Measurements from ENCODE around the gene TRAF7. TPM values are rescaled to one million over a fixed set of nuclear protein-coding genes. Genes with fewer than 3 reads are reported as not detected.

Gene TRAF7
- total RNA-seq, 1 donor from 2014 or later: 190 TPM

DNA sequence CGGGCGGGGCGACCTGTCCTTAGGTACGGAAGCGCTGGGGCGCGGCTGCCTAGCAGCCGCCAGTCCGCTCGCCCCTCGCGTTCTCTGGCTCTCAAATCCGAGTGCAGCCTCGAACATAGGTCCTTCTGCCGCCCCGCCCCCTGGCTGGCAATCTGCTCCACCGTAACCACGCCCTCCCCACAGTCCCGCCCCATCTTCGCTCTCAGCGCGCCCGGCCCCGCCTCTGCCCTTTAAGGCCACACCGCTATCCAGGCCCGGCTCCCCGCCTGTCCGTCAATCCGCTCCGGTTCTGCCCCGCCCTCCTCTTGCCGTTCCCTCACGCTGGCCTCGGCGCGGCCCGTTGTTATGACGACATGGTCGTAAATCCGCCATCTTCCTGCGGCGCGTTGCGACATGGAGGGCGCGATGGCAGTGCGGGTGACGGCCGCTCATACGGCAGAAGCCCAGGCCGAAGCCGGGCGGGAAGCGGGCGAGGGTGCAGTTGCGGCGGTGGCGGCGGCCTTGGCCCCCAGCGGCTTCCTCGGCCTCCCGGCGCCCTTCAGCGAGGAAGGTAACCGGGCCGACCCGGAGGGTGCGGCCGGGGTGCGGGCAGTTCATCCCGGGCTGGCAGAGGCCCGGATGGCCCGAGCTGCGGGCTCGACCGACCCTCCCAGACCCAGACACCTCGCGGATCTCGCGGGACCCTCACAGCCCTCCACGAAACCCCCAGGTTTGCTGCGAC, 67.8 kb downstream of the TRAF7 start, which contains the start of gene E4F1:
Gene E4F1 (plus strand): TSS at position 371 of the 721 bp plus-strand sequence. CDS start 23 bp downstream, at position 394.
- H3K9me3 Mint-ChIP-seq (ENCODE audit: unreplicated experiment): no peaks in the 10 kb centered on the region
- TF ChIP-seq, protein P1, sequence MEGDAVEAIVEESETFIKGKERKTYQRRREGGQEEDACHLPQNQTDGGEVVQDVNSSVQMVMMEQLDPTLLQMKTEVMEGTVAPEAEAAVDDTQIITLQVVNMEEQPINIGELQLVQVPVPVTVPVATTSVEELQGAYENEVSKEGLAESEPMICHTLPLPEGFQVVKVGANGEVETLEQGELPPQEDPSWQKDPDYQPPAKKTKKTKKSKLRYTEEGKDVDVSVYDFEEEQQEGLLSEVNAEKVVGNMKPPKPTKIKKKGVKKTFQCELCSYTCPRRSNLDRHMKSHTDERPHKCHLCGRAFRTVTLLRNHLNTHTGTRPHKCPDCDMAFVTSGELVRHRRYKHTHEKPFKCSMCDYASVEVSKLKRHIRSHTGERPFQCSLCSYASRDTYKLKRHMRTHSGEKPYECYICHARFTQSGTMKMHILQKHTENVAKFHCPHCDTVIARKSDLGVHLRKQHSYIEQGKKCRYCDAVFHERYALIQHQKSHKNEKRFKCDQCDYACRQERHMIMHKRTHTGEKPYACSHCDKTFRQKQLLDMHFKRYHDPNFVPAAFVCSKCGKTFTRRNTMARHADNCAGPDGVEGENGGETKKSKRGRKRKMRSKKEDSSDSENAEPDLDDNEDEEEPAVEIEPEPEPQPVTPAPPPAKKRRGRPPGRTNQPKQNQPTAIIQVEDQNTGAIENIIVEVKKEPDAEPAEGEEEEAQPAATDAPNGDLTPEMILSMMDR (IDR thresholded peaks at IDR 0.05; ENCODE audit: unreplicated experiment): no peak
- peaks cover 6% of the 10 kb centered on the region for H3K27me3 Mint-ChIP-seq (ENCODE audit: unreplicated experiment)
- peak within 1 kb of the TSS; percentile 88 for H3K4me3 Mint-ChIP-seq (ENCODE audit: unreplicated experiment)
- H3K27ac Mint-ChIP-seq (ENCODE audit: unreplicated experiment): no peak within 1 kb of the TSS
- peak; percentile 99 for DNase-seq (ENCODE audit: low spot score)
- H3K4me1 Mint-ChIP-seq (ENCODE audit: unreplicated experiment): no peaks in the 10 kb centered on the region
- H3K36me3 Mint-ChIP-seq (ENCODE audit: low read depth, unreplicated experiment): no peaks in the 10 kb centered on the region

DNA sequence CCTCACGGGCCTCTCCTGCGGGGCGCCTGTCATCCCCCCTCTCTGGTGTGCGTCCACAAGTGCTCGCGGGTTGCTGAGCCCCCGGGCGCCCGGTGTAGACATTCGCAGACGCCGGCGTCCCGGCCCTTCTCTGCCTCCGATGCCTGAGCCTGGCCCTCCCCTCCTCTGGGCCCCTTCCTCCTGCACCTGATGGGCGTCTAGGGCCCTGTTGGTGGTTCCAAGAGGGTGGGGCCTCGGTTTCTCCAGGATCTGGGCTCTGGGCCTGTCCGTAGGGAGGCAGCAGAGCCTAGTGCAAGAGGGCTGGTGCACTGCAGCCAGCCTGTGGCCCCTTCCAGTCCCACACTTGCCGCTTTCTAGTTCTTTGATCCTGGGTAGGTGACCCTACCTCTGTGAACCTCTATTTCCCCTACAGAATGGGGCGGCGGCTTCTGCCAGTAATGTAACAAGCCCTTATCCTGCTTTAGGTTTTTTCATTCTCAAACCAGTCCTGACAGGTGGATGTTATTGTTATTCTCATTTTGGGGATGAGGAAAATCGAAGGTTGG, 68.4 kb downstream of the TRAF7 start:
- no peaks in the 10 kb centered on the region for H3K4me1 Mint-ChIP-seq (ENCODE audit: unreplicated experiment)
- H3K36me3 Mint-ChIP-seq (ENCODE audit: low read depth, unreplicated experiment): no peaks in the 10 kb centered on the region
- H3K27ac Mint-ChIP-seq (ENCODE audit: unreplicated experiment): no peak overlapping the region
- DNase-seq (ENCODE audit: low spot score): peak; percentile 35
- peaks cover 6% of the 10 kb centered on the region for H3K27me3 Mint-ChIP-seq (ENCODE audit: unreplicated experiment)
- no peaks in the 10 kb centered on the region for H3K9me3 Mint-ChIP-seq (ENCODE audit: unreplicated experiment)
- TF ChIP-seq, protein P1 (IDR thresholded peaks at IDR 0.05; ENCODE audit: unreplicated experiment): no peak
- H3K4me3 Mint-ChIP-seq (ENCODE audit: unreplicated experiment): peak overlapping the region; percentile 88

DNA sequence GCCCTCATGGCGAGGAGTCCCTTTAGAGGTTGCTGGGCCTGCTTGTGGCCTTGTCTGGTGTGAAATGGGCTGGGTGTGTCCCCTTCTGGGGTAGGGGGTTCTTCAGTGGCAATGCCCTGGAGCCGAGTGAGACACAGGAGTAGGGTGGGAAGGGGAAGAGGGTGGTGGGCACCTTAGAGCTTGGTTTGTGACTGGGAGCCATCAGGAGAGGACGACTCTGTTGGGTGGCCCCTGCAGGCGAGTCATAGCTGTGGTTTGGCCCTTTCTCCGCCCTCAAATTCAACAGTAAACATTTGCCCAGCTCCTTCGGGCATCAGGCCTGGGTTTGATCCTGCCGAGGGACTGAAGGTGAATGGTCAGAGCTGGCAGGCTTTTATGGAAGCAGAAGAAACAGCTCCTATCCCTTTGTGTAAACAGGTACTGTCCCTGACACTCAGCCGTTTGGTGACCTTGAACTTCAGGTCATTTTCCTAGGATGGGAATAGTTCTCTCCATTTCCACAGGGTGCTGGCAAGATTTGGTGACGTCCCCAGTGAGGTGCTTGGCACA, 70.7 kb downstream of the TRAF7 start:
- Mint-ChIP-seq H3K4me3 (ENCODE audit: unreplicated experiment) (peak overlapping the region; percentile 25), H3K4me1 (ENCODE audit: unreplicated experiment) (no peaks in the 10 kb centered on the region), H3K27ac (ENCODE audit: unreplicated experiment) (no peak overlapping the region), H3K27me3 (ENCODE audit: unreplicated experiment) (peaks cover 6% of the 10 kb centered on the region), H3K36me3 (ENCODE audit: low read depth, unreplicated experiment) (no peaks in the 10 kb centered on the region), H3K9me3 (ENCODE audit: unreplicated experiment) (no peaks in the 10 kb centered on the region)
- DNase-seq (ENCODE audit: low spot score): no peak
- TF ChIP-seq, protein P1 (IDR thresholded peaks at IDR 0.05; ENCODE audit: unreplicated experiment): no peak

DNA sequence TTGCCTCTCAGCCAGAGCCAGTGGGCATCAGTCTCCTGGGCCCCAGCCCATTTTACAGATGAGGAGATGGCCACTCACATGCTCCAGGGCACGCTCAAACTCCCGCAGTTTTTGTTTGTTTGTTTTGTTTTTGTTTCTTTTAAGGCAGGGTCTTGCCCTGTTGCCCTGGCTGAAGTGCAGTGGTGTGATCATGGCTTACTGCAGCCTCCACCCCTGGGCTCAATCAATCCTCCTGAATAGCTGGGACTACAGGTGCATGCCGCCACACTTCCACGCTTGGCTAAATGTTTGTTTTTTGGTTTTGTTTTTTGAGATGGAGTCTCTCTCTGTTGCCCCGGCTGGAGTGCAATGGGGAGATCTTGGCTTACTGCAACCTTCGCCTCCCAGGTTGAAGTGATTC, 71.3 kb downstream of the TRAF7 start:
- H3K27me3 Mint-ChIP-seq (ENCODE audit: unreplicated experiment): peaks cover 7% of the 10 kb centered on the region
- H3K27ac Mint-ChIP-seq (ENCODE audit: unreplicated experiment): no peak overlapping the region
- no peak for DNase-seq (ENCODE audit: low spot score)
- H3K36me3 Mint-ChIP-seq (ENCODE audit: low read depth, unreplicated experiment): no peaks in the 10 kb centered on the region
- no peak overlapping the region for H3K4me3 Mint-ChIP-seq (ENCODE audit: unreplicated experiment)
- H3K4me1 Mint-ChIP-seq (ENCODE audit: unreplicated experiment): no peaks in the 10 kb centered on the region
- no peaks in the 10 kb centered on the region for H3K9me3 Mint-ChIP-seq (ENCODE audit: unreplicated experiment)
- TF ChIP-seq, protein P1 (IDR thresholded peaks at IDR 0.05; ENCODE audit: unreplicated experiment): no peak

Small RNAs within 50 kb of the gene (microRNA-seq; reads per million reads assigned to microRNA genes)
- not detected for gene MIR3180-5 (ENCODE audit: unreplicated experiment)
- gene MIR4516 (ENCODE audit: unreplicated experiment): not detected
- not detected for gene MIR6511B1 (ENCODE audit: unreplicated experiment)

Other genes starting within 250 kb of the TRAF7 start
- gene HS3ST6, start 237.4 kb upstream of the TRAF7 start, total RNA-seq (ENCODE audit: unreplicated experiment): not detected
- 18.1 TPM for gene MSRB1, start 212.6 kb upstream of the TRAF7 start, total RNA-seq (ENCODE audit: unreplicated experiment)
- gene RPL3L, start 201.1 kb upstream of the TRAF7 start, total RNA-seq (ENCODE audit: unreplicated experiment): not detected
- gene NDUFB10, start 196.2 kb upstream of the TRAF7 start, total RNA-seq (ENCODE audit: unreplicated experiment): 122 TPM
- gene RPS2, start 191.0 kb upstream of the TRAF7 start, total RNA-seq (ENCODE audit: unreplicated experiment): 3,223 TPM
- gene RNF151, start 188.9 kb upstream of the TRAF7 start, total RNA-seq (ENCODE audit: unreplicated experiment): not detected
- 25.0 TPM for gene TBL3, start 183.7 kb upstream of the TRAF7 start, total RNA-seq (ENCODE audit: unreplicated experiment)
- gene NOXO1, start 174.3 kb upstream of the TRAF7 start, total RNA-seq (ENCODE audit: unreplicated experiment): 0.23 TPM
- 30.0 TPM for gene GFER, start 171.6 kb upstream of the TRAF7 start, total RNA-seq (ENCODE audit: unreplicated experiment)
- gene SYNGR3, start 165.8 kb upstream of the TRAF7 start, total RNA-seq (ENCODE audit: unreplicated experiment): 0.82 TPM
- gene ZNF598, start 146.0 kb upstream of the TRAF7 start, total RNA-seq (ENCODE audit: unreplicated experiment): 34.4 TPM
- gene NPW, start 136.0 kb upstream of the TRAF7 start, total RNA-seq (ENCODE audit: unreplicated experiment): 0.82 TPM
- gene NHERF2, start 128.9 kb upstream of the TRAF7 start, total RNA-seq (ENCODE audit: unreplicated experiment): 78.8 TPM
- gene NTHL1, start 107.9 kb upstream of the TRAF7 start, total RNA-seq (ENCODE audit: unreplicated experiment): 25.6 TPM
- gene TSC2, start 107.8 kb upstream of the TRAF7 start, total RNA-seq (ENCODE audit: unreplicated experiment): 180 TPM
- 70.0 TPM for gene PKD1, start 19.9 kb upstream of the TRAF7 start, total RNA-seq (ENCODE audit: unreplicated experiment)
- gene RAB26, start 7.2 kb upstream of the TRAF7 start, total RNA-seq (ENCODE audit: unreplicated experiment): 1.9 TPM
- gene CASKIN1, start 40.8 kb downstream of the TRAF7 start, total RNA-seq (ENCODE audit: unreplicated experiment): 2.4 TPM
- 35.4 TPM for gene MLST8, start 49.7 kb downstream of the TRAF7 start, total RNA-seq (ENCODE audit: unreplicated experiment)
- 21.1 TPM for gene BRICD5, start 55.1 kb downstream of the TRAF7 start, total RNA-seq (ENCODE audit: unreplicated experiment)
- gene PGP, start 59.1 kb downstream of the TRAF7 start, total RNA-seq (ENCODE audit: unreplicated experiment): 31.5 TPM
- gene E4F1, start 67.8 kb downstream of the TRAF7 start, total RNA-seq (ENCODE audit: unreplicated experiment): 35.9 TPM
- 1.0 TPM for gene DNASE1L2, start 80.7 kb downstream of the TRAF7 start, total RNA-seq (ENCODE audit: unreplicated experiment)
- gene ECI1, start 95.8 kb downstream of the TRAF7 start, total RNA-seq (ENCODE audit: unreplicated experiment): 27.1 TPM
- gene RNPS1, start 112.3 kb downstream of the TRAF7 start, total RNA-seq (ENCODE audit: unreplicated experiment): 203 TPM
- gene ABCA3, start 184.9 kb downstream of the TRAF7 start, total RNA-seq (ENCODE audit: unreplicated experiment): 10.4 TPM

All from endothelial cell (in vitro differentiated cells).